Prostate gland (tissue), 2 donors: ENCODE measurements around the gene FKBP10. TPM values are rescaled to one million over a fixed set of nuclear protein-coding genes. Genes with fewer than 3 reads are reported as not detected.

Source experiments
- DNase-seq: peaks from one replicate; pipeline ENCODE4 v3.0.0-alpha.2; 2019; ENCODE audit warnings: low spot score
- H3K27ac ChIP-seq, 2 donors: fragments of 200-600 bp; sonication (generic); 2 replicates each; pipeline ENCODE4 v1.5.1; 2017 to 2019
- H3K27me3 ChIP-seq: fragments of 200-600 bp; sonication (generic); replicated peaks from 2 replicates; pipeline ENCODE4 v1.5.1; 2019; ENCODE audit not compliant: insufficient read depth
- H3K36me3 ChIP-seq, 2 donors: fragments of 200-600 bp; sonication (generic); 1 replicate in 1 of 2; 2 replicates in 1 of 2; pipeline versions ENCODE4 v1.5.1 to v1.8.1; 2017 to 2019
- H3K4me1 ChIP-seq: fragments of 200-600 bp; sonication (generic); replicated peaks from 2 replicates; pipeline ENCODE4 v1.5.1; 2019
- H3K4me3 ChIP-seq, 2 donors: fragments of 200-600 bp; sonication (generic); 2 replicates each; pipeline ENCODE4 v1.5.1; 2017 to 2019
- H3K9me3 ChIP-seq: fragments of 200-600 bp; sonication (generic); 2 replicates; pipeline ENCODE4 v1.5.1; 2017
- CTCF ChIP-seq, 4 experiments: fragments of 200-600 bp in 2 of 4; fragments of 450-650 bp in 2 of 4; sonication (generic) in 2 of 4; IDR thresholded peaks; 1 replicate in 3 of 4; 2 replicates in 1 of 4; pipeline ENCODE4 v1.5.1; 2016 to 2019; ENCODE audit warnings: antibody characterized with exemption in 4 of 4, mild to moderate bottlenecking in 2 of 4, moderate library complexity in 2 of 4
- POLR2A ChIP-seq: fragments of 450-650 bp; IDR thresholded peaks from one replicate; pipeline ENCODE4 v1.6.1; 2016; ENCODE audit warnings: antibody characterized with exemption, mild to moderate bottlenecking
- POLR2AphosphoS5 ChIP-seq: sonication (generic); formaldehyde crosslinking; IDR thresholded peaks from one replicate; pipeline ENCODE4 v1.6.1; 2017; ENCODE audit warnings: antibody characterized with exemption
- WGBS: methylation state at CpG from one replicate; pipeline ENCODE4 v1.1.5; 2018; 5-methylcytosine and 5-hydroxymethylcytosine counted together
- intact Hi-C: fragments of 100-400 bp; cut with DNase I; formaldehyde crosslinking; loops from one replicate; pipeline ENCODE4 v1.14.2; 2022
- total RNA-seq, 2 donors: library from RNA; depleted of rRNA; stranded (reverse); fragments of >200 nt; gene quantifications; one replicate each; pipeline ENCODE4 v1.1.0, GENCODE V29; 2016

FKBP10 gene
- total RNA-seq, 2 donors from 2014 or later: 24.5 to 50.2 TPM

DNA sequence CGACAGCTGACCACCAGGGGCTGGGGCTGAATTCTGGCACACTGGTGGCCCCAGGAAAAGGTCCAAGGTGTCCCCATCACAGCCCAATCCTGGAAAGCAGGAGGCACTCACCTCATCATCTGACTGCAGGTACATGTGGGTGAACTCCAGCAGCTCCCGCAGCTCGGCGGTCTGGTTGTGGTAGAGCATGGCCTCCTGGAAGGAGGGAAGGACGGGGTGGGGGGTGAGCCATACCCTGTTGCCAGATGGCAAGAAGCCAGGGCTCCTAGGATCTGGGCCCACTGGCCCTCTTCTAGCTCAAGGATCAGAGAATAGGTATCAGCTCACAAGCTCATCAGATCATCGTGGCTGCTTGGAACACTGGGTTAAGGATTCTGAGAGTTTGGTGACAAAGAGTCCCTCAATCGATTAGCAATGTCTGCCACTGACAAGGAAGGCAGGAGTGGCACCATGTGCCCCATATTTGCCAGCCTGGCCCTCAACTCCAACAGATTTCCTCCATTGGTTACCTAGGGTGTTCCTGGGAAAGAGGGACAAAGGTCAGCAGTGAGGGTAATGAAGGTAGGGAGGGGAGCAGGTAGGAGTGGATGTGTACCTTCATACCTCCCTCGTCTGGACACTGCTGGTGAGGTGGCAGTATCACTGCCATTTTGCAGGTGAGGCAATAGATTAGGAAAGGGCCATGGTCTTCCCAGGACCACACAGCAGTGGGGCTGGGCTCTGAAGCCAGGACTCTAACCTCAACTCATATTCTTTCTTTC is 5.9 kb upstream of the FKBP10 start:
- Histone ChIP-seq H3K27me3 (no peaks in the 10 kb centered on the region), H3K27ac (no peak overlapping the region), H3K9me3 (no peaks in the 10 kb centered on the region), H3K4me3 (no peak overlapping the region), H3K36me3 (no peaks in the 10 kb centered on the region), H3K4me1 (peaks cover 8% of the 10 kb centered on the region)
- intact Hi-C loops: no loop called here
- no peak for TF ChIP-seq POLR2AphosphoS5
- no peak for TF ChIP-seq POLR2A
- TF ChIP-seq CTCF (IDR thresholded peaks at IDR 0.05): no peak
- no peak for DNase-seq
- 87% methylated on average over 8 of the region's 8 CpGs for WGBS

DNA sequence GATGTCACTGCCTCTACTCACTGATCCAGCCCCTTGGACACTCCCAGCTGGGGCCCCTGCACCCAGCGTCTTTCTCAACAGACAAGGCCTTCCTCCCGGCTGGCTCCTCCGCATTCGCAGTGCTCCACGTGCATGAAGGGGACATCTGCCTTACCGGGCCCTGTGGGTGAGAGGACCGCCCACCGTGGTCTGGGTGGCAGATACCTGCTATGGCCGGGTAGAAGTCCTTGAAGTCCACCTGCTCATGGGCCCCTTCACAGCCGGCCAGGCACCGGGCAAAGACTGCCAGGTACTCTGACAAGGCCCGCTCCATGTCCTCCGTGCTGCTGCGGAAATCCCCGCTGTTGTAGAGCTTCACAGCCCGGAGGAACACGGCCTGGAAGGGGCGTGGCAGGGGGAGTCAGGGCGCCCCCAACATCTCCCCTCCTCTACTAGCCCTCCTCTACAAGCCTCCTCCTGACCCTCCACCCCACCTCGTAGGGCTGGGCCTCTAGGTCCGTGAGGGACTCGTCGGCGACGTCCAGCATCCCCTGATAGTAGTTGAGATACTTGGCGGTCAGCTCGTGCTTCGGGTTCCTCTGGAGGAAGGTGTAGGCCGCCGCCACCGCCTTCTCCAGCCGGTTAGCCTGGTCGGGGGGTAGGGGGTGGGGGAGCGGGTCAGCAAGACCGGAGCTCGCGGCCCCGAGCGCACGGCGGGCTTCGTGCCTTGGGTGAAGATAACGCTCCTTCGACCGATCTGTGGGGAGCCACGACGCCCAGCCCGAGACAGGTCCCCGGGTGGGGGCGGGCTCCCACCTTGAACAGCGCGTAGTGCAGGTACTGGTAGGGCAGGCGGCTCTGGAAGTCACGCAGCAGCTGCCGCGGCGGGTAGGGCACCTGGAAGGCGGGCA is 1.9 kb upstream of the FKBP10 start:
- no peaks in the 10 kb centered on the region for H3K36me3 ChIP-seq
- peak; percentile 26 for DNase-seq
- intact Hi-C loops: no loop called here
- peak overlapping the region; percentile 78 to 79 for H3K27ac ChIP-seq
- no peaks in the 10 kb centered on the region for H3K27me3 ChIP-seq
- TF ChIP-seq POLR2A: no peak
- TF ChIP-seq POLR2AphosphoS5: no peak
- TF ChIP-seq CTCF (IDR thresholded peaks at IDR 0.05): no peak
- peak overlapping the region; percentile 60 to 73 for H3K4me3 ChIP-seq
- 20% methylated on average over 52 of the region's 58 CpGs for WGBS
- peaks cover 8% of the 10 kb centered on the region for H3K4me1 ChIP-seq
- H3K9me3 ChIP-seq: no peaks in the 10 kb centered on the region

- no peak for TF ChIP-seq POLR2AphosphoS5
- peak; percentile 40 for TF ChIP-seq POLR2A
- TF ChIP-seq CTCF (IDR thresholded peaks at IDR 0.05): peak; percentile 47 to 89 (median 76)
- H3K27ac ChIP-seq: peak within 1 kb of the TSS; percentile 78 to 79
- H3K9me3 ChIP-seq: no peaks in the 10 kb centered on the region
- under 1% methylated on average over 54 of the region's 96 CpGs for WGBS
- no peaks in the 10 kb centered on the region for H3K36me3 ChIP-seq
- H3K27me3 ChIP-seq: no peaks in the 10 kb centered on the region
- peaks cover 8% of the 10 kb centered on the region for H3K4me1 ChIP-seq
- H3K4me3 ChIP-seq: peak within 1 kb of the TSS; percentile 60 to 73
- intact Hi-C loops: no loop called here
- DNase-seq: peak; percentile 79
Measured at GRCh38 chr17:41811549-41812380, 1.0 kb upstream of the FKBP10 start, which contains the start of gene P3H4. P3H4 (minus strand) TSS chr17:41811949; CDS start chr17:41811915, 34 bp downstream.

- no peaks in the 10 kb centered on the region for H3K9me3 ChIP-seq
- peak overlapping the region; percentile 60 to 73 for H3K4me3 ChIP-seq
- H3K36me3 ChIP-seq: no peaks in the 10 kb centered on the region
- H3K27ac ChIP-seq: peak overlapping the region; percentile 78 to 79
- H3K4me1 ChIP-seq: peaks cover 8% of the 10 kb centered on the region
- no peak for DNase-seq
- no peaks in the 10 kb centered on the region for H3K27me3 ChIP-seq
- 18% methylated on average over 11 of the region's 12 CpGs for WGBS
- intact Hi-C loops: no loop called here
- no peak for TF ChIP-seq CTCF (IDR thresholded peaks at IDR 0.05)
- TF ChIP-seq POLR2AphosphoS5: no peak
- TF ChIP-seq POLR2A: no peak
Measured at GRCh38 chr17:41813152-41813680, 412 bp downstream of the FKBP10 start.
